Tibial nerve (tissue), 4 donors: ENCODE measurements around the gene FIBCD1. TPM values are rescaled to one million over a fixed set of nuclear protein-coding genes. Genes with fewer than 3 reads are reported as not detected.

Experiments
- DNase-seq, 2 donors: peaks; one replicate each; pipeline ENCODE4 v3.0.0-alpha.2; 2019; ENCODE audit warnings: low spot score in 2 of 2
- H3K27ac ChIP-seq, 4 donors: fragments of 200-600 bp; sonication (generic) in 3 of 4; one replicate each; pipeline ENCODE4 v1.5.1; 2017 to 2019; ENCODE audit warnings: mild to moderate bottlenecking in 1 of 4
- H3K27me3 ChIP-seq, 2 donors: fragments of 200-600 bp; sonication (generic) in 1 of 2; one replicate each; pipeline versions ENCODE4 v1.5.1 to v1.6.0; 2017 to 2019
- H3K36me3 ChIP-seq, 3 donors: fragments of 200-600 bp; sonication (generic); one replicate each; pipeline ENCODE4 v1.5.1; 2018 to 2019
- H3K4me1 ChIP-seq, 4 donors: fragments of 200-600 bp; sonication (generic) in 3 of 4; one replicate each; pipeline ENCODE4 v1.5.1; 2017 to 2019
- H3K4me3 ChIP-seq, 4 donors: fragments of 200-600 bp; sonication (generic) in 3 of 4; one replicate each; pipeline ENCODE4 v1.5.1; 2017 to 2019; ENCODE audit warnings: mild to moderate bottlenecking in 1 of 4, moderate library complexity in 1 of 4
- H3K9me3 ChIP-seq, 4 donors: fragments of 200-600 bp; sonication (generic) in 3 of 4; one replicate each; pipeline ENCODE4 v1.5.1; 2017 to 2019
- EP300 ChIP-seq, 2 donors: sonication (generic); formaldehyde crosslinking; IDR thresholded peaks; one replicate each; pipeline ENCODE4 v1.6.1; 2017; ENCODE audit warnings: antibody characterized with exemption in 2 of 2, mild to moderate bottlenecking in 1 of 2
- POLR2A ChIP-seq, 2 donors: fragments of 450-650 bp; IDR thresholded peaks; one replicate each; pipeline ENCODE4 v1.6.1; 2017; ENCODE audit warnings: antibody characterized with exemption in 2 of 2, mild to moderate bottlenecking in 2 of 2, moderate library complexity in 2 of 2
- WGBS, 2 donors: methylation state at CpG; one replicate each; pipeline ENCODE4 v1.1.5; 2018; 5-methylcytosine and 5-hydroxymethylcytosine counted together
- total RNA-seq, 4 donors: library from RNA; depleted of rRNA; stranded (reverse); fragments of >200 nt; gene quantifications; one replicate each; pipeline ENCODE4 v1.1.0, GENCODE V29; 2016
- TF ChIP-seq, protein P1 (sequence below), 5 experiments: fragments of 200-600 bp in 3 of 5; fragments of 450-650 bp in 2 of 5; sonication (generic) in 3 of 5; IDR thresholded peaks; one replicate each; pipeline ENCODE4 v1.5.1; 2016 to 2019; ENCODE audit warnings: antibody characterized with exemption in 5 of 5, mild to moderate bottlenecking in 3 of 5, moderate library complexity in 2 of 5

FIBCD1 gene
- total RNA-seq, 4 donors from 2014 or later = not detected

GRCh38 chr9:130873966-130874365, 65.1 kb downstream of the FIBCD1 start:
- WGBS, 2 donors = 88 to 89% methylated on average over 8 of the region's 8 CpGs
- DNase-seq = no peak
- H3K27me3 ChIP-seq = no peaks in the 10 kb centered on the region
- peaks cover 0 to 51% (median 2%) of the 10 kb centered on the region in 4 donors for H3K4me1 ChIP-seq
- H3K4me3 ChIP-seq = no peak overlapping the region
- H3K36me3 ChIP-seq = peaks cover 0 to 83% (median 15%) of the 10 kb centered on the region in 3 donors
- H3K27ac ChIP-seq = peak overlapping the region in 2 of 4 donors; percentile 57 to 76
- no peaks in the 10 kb centered on the region for H3K9me3 ChIP-seq
- no peak for TF ChIP-seq POLR2A (IDR thresholded peaks at IDR 0.05)
- no peak for TF ChIP-seq EP300 (IDR thresholded peaks at IDR 0.05)
- TF ChIP-seq, protein P1, sequence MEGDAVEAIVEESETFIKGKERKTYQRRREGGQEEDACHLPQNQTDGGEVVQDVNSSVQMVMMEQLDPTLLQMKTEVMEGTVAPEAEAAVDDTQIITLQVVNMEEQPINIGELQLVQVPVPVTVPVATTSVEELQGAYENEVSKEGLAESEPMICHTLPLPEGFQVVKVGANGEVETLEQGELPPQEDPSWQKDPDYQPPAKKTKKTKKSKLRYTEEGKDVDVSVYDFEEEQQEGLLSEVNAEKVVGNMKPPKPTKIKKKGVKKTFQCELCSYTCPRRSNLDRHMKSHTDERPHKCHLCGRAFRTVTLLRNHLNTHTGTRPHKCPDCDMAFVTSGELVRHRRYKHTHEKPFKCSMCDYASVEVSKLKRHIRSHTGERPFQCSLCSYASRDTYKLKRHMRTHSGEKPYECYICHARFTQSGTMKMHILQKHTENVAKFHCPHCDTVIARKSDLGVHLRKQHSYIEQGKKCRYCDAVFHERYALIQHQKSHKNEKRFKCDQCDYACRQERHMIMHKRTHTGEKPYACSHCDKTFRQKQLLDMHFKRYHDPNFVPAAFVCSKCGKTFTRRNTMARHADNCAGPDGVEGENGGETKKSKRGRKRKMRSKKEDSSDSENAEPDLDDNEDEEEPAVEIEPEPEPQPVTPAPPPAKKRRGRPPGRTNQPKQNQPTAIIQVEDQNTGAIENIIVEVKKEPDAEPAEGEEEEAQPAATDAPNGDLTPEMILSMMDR (IDR thresholded peaks at IDR 0.05) = no peak

GRCh38 chr9:130872912-130873503, 66.0 kb downstream of the FIBCD1 start:
- peak in 1 of 2 donors; percentile 19 for TF ChIP-seq EP300 (IDR thresholded peaks at IDR 0.05)
- TF ChIP-seq POLR2A (IDR thresholded peaks at IDR 0.05) = no peak
- TF ChIP-seq, protein P1 (IDR thresholded peaks at IDR 0.05) = no peak
- Histone ChIP-seq H3K4me1 (peaks cover 0 to 55% (median 2%) of the 10 kb centered on the region in 4 donors), H3K4me3 (no peak overlapping the region), H3K27ac (peak overlapping the region in 3 of 4 donors; percentile 45 to 76 (median 57)), H3K27me3 (no peaks in the 10 kb centered on the region), H3K36me3 (peaks cover 0 to 73% (median 15%) of the 10 kb centered on the region in 3 donors), H3K9me3 (no peaks in the 10 kb centered on the region)
- WGBS, 2 donors = 58 to 71% methylated on average over 15 of the region's 15 CpGs
- no peak for DNase-seq

GRCh38 chr9:130872508-130872907, 66.5 kb downstream of the FIBCD1 start:
- 76 to 78% methylated on average over 9 of the region's 9 CpGs for WGBS, 2 donors
- peaks cover 0 to 68% (median 15%) of the 10 kb centered on the region in 3 donors for H3K36me3 ChIP-seq
- no peaks in the 10 kb centered on the region for H3K27me3 ChIP-seq
- no peak overlapping the region for H3K4me3 ChIP-seq
- no peaks in the 10 kb centered on the region for H3K9me3 ChIP-seq
- peaks cover 0 to 55% (median 2%) of the 10 kb centered on the region in 4 donors for H3K4me1 ChIP-seq
- peak overlapping the region in 3 of 4 donors; percentile 45 to 76 (median 57) for H3K27ac ChIP-seq
- no peak for DNase-seq
- TF ChIP-seq, protein P1 (IDR thresholded peaks at IDR 0.05) = no peak
- no peak for TF ChIP-seq POLR2A (IDR thresholded peaks at IDR 0.05)
- TF ChIP-seq EP300 (IDR thresholded peaks at IDR 0.05) = no peak

GRCh38 chr9:130872093-130872492, 67.0 kb downstream of the FIBCD1 start:
- no peaks in the 10 kb centered on the region for H3K9me3 ChIP-seq
- no peak for DNase-seq
- H3K4me1 ChIP-seq = peaks cover 0 to 57% (median 2%) of the 10 kb centered on the region in 4 donors
- H3K27me3 ChIP-seq = no peaks in the 10 kb centered on the region
- H3K36me3 ChIP-seq = peaks cover 0 to 64% (median 15%) of the 10 kb centered on the region in 3 donors
- peak overlapping the region in 2 of 4 donors; percentile 45 to 76 for H3K27ac ChIP-seq
- TF ChIP-seq POLR2A (IDR thresholded peaks at IDR 0.05) (no peak), EP300 (IDR thresholded peaks at IDR 0.05) (no peak)
- TF ChIP-seq, protein P1 (IDR thresholded peaks at IDR 0.05) = no peak
- no peak overlapping the region for H3K4me3 ChIP-seq
- 89 to 91% methylated on average over 15 of the region's 15 CpGs for WGBS, 2 donors

- H3K36me3 ChIP-seq = peaks cover 0 to 59% (median 15%) of the 10 kb centered on the region in 3 donors
- H3K4me1 ChIP-seq = peaks cover 0 to 62% (median 2%) of the 10 kb centered on the region in 4 donors
- 80 to 81% methylated on average over 10 of the region's 10 CpGs for WGBS, 2 donors
- no peaks in the 10 kb centered on the region for H3K27me3 ChIP-seq
- H3K27ac ChIP-seq = no peak overlapping the region
- no peak for DNase-seq
- H3K9me3 ChIP-seq = no peaks in the 10 kb centered on the region
- no peak overlapping the region for H3K4me3 ChIP-seq
- TF ChIP-seq EP300 (IDR thresholded peaks at IDR 0.05) = no peak
- TF ChIP-seq, protein P1 (IDR thresholded peaks at IDR 0.05) = no peak
- TF ChIP-seq POLR2A (IDR thresholded peaks at IDR 0.05) = no peak
Measured at GRCh38 chr9:130871395-130872062, 67.5 kb downstream of the FIBCD1 start.
